GM18861 (cell line): Measurements from ENCODE around the gene PYHIN1.

Experiments used
- ATAC-seq: cut with Tn5 transposase; IDR thresholded peaks from one replicate; pipeline ENCODE4 v1.9.1; 2021; ENCODE audit not compliant: unreplicated experiment

PYHIN1 gene

DNA sequence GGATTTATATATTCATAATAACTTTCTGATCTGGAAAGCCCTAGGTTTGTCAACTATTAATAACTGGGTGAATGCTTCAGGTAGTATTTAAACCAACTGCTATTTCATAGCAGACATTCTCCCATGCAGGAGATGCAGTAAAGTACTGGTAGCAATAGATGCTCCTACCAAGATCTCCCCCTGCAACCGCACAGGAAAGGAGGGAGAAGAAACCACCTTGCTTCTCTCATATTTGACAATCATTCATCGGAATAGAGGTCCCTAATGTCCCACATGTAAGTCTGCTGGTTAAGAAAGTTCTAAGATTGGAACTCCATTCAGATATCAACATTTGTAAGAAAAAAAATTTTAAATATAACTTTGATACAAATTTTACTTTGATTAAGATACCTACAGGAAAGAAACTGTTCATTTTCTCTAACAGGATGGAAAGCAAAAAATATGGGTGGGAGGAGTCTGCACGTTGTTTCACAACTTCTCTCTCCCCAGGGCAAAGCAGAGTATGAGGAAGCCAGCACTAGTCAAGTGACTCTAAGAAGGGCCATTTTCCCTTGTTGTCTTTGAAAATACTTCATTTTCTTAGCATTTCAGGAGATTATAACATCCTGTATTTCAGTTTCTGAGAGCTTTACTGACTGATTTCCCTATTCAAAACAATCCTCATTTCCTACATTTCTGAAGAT, at the start of gene PYHIN1:
PYHIN1 (plus strand) TSS at position 498 of the 683 bp plus-strand sequence. CDS start 5,359 bp downstream, outside the sequence.
- no peak for ATAC-seq

DNA sequence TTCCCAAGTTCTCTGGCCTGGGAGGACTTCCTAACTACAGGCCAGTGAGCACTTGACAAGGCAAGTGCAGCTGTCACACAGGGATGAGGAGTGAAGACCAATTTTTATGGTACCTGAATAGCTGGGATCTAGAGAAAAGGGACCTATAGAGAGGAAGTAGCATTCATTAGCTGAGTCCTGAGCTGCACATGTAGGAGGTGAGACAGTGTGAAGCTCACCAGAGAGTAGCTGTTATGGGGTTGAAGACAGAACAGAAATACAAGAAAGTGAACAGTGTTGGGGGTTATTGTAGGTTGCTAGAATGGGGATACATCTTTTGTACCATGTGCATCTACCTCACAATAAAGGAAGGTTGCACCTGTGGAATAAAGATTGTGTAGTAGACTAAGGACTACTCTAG, 37.7 kb upstream of the PYHIN1 start:
- ATAC-seq: no peak

DNA sequence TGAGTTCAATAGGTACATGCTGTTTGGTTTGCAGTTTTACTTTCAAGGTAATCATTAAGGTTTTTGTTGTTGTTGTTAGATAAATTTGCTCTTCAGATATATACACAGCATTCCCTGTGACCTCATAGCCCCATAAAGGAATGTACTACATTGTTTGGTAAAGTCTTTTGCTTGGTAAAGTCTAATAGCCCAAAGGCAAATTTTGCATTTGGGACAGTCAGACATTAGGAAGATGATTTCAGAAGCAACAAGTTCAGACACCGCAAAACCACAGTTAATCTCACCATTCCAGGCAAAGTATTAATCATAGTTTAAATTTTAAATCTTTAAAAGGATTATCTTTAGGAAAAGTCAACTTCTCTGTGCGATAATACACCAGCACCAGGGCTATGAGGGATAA, 32.6 kb upstream of the PYHIN1 start:
- ATAC-seq: no peak

DNA sequence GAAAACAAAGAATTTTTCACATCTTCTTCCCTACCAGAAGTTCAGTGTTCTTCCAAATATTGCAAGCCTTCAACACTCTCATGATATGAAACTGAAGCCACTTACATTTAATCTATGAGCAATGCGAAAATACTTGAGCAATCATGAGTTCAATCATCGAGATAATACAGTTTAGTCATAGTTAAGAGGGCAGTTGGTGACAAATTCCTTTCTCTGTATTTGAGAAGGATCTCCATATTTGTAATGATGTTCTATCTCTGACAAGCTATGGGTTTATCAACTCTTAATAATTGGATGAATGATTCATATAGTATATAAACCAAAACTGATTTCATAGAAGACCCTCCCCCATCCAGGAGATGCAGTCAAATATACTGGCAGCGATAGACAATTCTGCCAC, 29.7 kb upstream of the PYHIN1 start:
- no peak for ATAC-seq

DNA sequence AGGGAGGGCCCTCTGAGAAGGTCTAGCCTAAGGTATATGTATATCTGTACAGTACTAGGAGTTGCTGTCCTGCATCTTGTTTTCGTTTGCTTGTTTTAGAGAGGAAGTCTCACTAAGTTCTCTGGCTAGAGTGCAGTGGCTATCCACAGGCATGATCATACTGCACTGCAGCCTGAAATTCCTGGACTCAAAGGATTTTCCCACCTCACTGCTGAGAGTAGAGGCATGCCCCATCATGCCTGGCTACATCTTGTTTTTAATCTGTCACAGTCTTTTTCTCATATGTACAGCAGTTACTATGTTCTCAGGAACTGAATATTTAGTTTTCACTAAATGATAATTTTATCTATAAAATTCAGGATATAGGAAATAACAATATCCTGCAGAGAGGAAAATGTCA, 15.3 kb upstream of the PYHIN1 start:
- ATAC-seq: no peak

DNA sequence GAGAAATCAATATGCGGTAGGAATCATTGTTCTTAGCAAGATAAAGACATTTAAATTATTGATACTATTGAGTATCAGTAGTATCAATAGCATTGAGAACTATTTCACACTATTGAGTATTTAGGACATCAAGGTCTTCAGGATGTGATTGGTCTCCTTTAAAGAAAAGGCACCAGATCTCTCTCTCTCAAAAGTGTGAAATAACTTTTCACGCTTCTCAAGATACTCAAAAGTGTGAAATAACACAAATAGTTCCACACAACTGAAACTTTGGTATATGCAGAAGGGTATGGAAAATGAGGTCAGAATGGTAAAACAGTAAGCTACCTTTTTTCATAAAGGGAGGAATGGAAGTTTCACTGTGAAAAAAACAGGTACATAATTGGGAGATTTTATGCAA, 6.7 kb upstream of the PYHIN1 start:
- no peak for ATAC-seq

DNA sequence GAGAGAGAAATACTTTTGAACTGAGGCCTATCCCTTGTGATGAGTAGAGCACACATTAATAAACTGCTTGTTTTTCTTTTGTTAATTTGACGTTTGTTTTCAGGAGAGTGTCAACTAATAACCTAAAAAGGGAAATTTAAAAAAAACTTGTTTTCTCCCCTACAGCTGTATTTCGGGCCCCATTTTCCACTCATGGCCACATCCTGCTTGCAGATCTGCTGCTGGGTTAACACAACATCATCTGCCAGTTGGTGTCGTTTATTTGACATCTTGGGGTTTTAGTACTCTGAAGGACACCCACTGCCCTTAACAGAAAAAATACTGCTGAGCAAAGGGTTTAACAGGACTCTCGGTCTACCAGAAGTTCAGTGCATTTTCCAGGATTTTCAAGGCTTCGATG, 848 bp upstream of the PYHIN1 start:
- no peak for ATAC-seq

DNA sequence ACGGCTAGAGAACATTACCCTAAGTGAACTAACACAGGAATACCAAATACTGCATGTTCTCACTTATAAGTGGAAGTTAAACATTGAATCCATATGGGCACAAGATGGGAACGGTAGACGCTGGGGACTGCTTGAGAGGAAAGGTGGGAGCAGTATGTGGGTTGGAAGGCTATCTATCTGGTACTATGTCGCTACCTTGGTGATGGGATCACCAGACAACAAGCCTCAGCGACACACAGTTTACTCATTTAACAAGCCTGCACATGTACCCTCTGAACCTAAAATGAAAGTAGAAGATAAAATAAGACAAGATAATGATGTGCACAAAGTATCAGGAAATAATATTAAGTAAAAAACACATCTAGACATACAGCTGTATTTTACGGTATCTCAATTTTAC, 819 bp downstream of the PYHIN1 start:
- no peak for ATAC-seq

DNA sequence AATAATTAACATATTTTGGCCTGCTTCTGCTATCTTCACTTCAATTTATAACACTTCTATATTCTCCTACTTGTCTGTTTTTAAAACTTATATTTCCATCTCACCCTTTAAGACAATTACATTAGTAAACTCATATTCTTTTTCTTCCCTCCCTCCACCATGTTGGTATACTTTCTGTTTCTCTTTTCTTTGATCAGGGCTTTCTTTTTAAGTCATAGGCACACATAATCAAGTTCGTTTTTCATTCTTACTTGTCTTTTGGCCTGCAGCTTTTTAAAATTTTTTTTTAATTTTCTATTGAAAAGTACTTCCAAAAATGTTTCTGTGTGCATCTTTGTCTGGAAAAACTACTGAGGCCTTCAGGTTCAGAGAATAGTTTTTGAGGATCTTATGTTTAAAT, 2.3 kb downstream of the PYHIN1 start:
- no peak for ATAC-seq

DNA sequence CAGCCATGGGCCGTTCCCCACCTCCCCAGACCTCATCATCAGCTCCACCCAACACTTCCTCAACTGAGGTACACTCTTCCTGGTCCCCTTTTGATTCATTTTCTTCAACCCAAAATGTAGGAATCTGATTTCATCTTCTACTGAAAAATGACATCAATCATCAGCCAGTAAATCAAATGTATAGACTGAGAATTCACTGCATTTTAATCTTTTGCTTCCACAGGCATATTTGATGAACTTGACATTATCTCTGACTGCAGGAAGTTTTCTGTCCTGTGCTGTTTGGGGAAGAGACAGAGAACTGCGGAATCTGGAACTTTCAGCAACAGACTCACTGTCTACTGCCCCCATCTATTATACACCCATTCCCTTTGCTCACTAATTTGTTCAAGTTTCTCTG, 7.8 kb downstream of the PYHIN1 start:
- ATAC-seq: no peak

DNA sequence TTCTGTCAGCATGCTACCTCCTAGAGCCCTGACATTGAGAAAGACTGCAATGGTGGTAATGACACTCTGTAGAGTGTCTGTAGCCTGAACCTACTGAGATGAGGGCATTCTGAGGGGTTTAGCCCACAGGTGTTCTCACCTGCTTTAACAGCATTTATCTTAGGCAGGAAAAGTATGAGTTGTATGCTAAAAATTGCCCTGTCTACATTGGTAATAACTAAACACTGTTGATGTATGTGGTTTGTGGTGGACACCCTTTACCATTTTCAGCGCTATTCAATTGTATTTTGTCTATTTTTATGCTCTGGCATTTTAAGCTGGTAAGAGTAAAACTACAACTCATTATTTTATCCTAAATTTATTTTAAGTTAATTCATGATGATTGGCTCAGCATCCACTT, 10.0 kb downstream of the PYHIN1 start:
- ATAC-seq: no peak

DNA sequence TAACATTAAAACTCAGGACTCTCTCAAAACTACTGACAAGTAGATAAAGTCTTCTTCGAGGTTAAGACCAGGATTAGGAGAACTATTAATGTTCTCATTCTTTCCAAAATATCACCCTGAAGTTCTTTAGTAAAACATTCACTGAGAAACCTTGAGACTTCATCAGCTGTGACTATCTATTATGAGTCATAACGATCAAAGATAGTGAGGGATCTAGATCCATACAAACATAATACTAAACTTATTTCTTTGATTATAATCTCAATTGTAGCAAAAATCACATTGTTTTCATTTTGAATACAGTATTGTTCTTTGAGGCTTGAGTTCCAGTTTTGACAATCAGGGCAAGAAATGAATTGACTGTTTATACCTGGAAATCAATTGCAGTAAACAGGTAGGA, 11.1 kb downstream of the PYHIN1 start:
- ATAC-seq: no peak

DNA sequence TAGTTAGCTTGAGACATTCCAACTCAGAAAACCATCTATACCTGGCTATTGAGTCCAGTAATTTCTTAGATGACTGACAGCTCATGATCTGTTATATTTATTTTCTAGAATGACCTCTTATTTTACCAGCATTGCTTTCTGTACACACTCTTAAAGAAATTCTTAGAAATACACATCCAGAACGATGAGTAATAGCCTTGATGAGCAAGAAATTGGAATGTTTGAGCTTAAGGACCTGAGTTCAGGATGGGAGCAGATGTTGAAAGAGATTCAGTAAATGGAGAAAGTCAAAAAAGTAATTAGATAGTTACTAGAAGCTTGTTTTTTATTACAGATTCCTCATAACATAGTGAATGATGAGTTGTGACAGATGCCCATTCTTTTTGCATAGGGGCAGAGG, 11.7 kb downstream of the PYHIN1 start:
- no peak for ATAC-seq

DNA sequence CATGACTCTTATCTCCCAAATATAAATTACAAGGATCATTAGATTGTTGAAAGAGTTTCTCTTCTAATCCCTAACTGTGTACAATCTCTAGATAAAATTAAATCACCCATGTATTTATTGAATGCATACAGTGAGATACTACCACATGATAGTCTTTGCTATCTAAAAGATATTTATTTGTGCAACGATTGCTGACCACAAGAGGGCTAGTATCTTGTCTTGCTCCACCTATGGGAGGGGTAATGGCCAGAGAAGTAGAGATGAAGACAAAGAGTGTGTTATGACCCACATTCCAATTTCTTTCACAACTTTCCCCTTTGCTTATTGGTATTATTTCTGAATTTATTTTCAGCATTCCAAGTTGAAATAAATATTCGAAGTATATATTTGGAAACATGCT, 13.7 kb downstream of the PYHIN1 start:
- ATAC-seq: no peak

DNA sequence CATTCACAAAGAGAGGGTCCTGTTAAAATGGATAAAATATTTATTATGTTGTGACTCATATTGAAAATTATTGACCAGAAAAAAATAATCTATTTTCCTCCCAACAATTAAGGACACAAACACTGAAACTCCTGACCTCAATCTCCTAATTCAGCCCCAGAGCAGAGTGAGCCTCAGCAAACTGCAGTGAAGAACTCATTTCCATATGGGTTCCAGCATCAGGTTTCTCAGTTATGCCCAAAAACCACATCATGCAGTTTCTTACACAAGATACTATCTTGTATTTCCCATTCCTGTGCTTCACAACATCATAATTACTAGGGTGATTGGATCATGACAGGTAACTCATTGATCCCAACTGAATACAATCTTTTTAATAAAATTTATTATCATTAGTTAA, 15.4 kb downstream of the PYHIN1 start:
- no peak for ATAC-seq

DNA sequence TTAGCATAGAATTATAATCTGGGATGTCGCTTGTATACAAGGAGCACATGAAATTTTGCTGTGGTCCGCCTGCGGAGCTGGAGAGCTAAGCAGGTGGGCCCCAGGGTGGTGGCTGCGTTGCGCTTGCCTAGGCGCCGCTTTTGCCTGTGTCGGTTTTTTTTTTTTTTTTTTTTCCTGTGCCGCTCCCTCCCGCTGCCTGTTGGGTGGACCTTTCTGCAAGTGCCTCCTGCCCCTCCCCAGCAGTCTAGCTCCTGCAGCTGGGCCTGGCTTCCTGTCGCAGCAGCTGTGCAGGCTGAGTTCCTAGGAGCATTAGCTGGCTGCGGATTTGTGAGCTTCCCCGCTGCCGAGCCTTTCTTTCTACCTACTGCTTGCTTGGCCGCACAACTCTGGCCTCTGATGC, 20.6 kb downstream of the PYHIN1 start:
- no peak for ATAC-seq

DNA sequence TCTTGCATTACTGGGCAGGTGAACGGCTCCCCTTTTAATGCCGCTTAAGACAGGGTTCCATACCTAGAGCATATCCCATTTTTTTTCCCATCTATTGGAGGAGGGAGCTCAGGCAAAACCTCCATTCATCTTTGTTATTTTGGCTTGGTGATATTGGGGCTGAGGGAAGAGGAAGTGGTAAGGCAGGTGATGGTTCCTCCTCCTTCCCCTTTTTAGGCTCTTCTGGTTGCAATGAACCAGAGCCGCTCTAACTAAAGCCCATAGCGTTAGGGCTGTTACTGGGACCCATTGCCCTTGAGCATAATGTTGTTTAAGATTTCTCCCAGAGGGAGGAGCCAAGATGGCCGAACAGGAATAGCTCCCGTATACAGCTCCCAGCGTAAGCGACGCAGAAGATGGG, 21.1 kb downstream of the PYHIN1 start:
- no peak for ATAC-seq

DNA sequence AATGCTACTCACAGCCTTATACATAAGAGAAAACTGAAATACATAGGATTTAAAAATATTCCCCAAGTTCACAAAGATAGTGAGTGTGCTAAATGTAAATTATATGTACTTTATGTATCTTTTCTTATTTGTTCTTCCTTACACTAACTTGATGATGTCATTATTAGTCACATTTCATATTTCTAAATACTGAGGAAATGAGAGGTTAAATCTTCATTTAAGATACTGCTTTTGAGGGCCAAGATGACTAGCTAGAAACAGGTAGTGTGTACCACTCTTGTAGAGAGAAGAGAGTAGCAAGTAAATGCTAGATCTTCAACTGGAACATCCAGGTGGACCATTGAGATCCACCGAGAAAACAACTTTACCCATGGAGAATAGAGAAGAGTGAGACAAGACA, 29.8 kb downstream of the PYHIN1 start:
- no peak for ATAC-seq

DNA sequence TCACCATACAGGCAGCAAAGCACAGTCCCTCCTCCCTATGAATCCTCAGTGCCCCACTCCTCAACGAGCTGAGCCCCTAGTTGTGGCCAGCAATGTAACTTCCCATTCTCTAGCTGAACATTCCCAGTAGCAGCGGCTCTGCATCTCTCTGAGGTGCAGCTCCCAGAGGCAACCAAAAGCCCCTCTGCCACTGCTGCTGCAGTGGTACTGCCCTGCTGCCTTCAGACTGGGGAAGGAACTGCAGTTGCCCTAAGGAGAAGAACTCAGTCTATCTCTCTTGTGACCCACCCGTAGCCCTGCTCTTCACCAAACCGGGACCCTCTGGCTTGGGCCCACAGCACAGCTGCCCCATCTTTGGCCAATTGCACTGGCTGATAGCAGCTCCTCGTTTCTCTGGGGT, 31.6 kb downstream of the PYHIN1 start:
- no peak for ATAC-seq

DNA sequence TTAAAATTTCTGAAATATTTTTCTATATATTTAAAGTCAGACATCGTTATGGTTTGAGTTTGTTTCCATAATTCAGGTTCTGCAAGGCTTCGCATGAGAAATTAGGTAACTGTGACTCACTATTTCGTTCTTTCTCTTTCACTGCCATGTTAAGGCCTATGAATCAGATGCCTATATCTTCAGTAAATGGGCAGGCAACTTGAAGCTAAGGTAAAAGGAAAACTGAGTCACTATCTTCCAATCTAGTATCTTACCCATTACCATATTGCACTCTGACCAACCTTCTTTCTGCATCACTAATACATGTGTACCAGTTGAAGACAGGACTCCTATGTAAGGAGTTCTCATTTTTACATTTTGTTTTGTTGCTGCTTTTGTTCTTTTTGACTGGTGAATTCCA, 37.8 kb downstream of the PYHIN1 start:
- no peak for ATAC-seq

DNA sequence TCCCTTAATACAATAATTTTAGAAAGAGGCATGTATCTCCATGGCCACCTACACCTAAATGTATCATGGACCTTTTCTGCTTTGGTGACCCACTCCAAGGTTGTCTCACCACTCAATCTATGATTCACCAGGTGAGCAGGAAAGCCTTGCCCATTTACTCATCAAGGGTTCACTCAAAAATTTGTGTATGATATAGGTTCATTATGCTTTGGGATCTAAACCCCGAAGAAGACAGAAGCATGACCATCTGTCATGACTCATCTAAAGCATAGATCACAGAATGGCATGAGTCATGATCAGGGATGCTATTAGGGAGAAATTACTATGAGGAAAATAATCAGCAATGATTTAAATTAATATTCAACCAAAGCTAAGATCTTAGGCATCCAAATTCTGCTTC, 38.5 kb downstream of the PYHIN1 start:
- no peak for ATAC-seq

DNA sequence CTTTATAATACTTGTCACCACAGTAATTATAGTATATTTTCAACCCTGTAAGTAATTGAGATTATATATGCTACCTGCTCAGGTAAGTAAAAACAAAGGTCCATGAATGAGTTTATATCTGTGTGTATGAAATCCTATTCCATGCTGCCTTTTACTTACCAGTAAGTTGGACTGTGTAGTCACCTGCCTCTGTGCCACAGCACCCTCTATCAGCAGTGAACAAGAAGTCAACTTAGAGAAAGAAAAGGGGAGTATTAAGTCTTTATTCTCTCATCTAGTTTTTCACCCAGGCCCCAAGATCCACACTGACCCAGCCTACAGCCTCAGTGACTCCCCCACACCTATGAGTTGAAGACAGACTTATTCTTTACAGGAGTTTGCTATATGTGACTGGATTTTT, 41.5 kb downstream of the PYHIN1 start:
- no peak for ATAC-seq

DNA sequence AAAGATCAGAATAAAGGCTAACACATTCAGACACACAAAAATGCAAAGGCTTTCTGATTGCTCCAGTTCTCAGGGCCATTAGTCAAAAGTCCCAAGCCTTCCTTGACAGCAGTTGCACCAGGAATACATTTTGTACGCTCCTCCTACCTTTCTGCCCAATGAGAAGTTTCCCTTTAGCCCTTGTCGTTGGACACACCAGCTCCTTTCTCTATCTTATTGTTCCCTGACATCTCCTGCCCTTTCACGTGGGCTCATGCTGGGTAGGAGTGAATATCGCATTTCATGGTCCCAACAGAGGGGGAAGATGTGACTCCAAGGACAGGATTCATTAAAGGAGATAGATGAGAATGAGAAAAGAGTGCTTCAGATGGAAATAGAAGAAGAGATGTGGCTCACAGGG, 44.9 kb downstream of the PYHIN1 start:
- ATAC-seq: no peak

DNA sequence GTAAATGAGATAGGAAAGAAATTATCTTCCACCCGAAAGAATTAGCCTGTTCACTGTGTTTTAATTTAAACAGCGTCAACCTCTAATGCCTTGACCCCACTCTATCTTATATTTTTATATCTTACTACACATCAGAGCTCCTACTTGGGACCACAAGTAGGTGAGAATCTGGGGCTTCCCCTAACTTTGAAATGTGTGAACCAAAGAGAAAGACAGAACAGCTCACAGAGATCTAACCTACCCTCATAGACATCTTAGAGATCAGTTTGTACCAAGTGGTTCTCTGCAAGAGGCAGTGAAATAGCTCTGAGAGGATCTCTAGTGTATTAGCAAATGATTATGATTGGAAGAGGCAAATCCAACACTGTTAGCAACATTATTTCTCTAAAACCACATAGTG, 47.4 kb downstream of the PYHIN1 start:
- no peak for ATAC-seq
